Left ventricle myocardium inferior (tissue), 1 donor: Measurements from ENCODE around the gene TNMD. TPM values are rescaled to one million over a fixed set of nuclear protein-coding genes. Genes with fewer than 3 reads are reported as not detected.

Source experiments
- DNase-seq: peaks from one replicate; pipeline ENCODE4 v3.0.0-alpha.2; 2020
- H3K27ac ChIP-seq: fragments of 200-600 bp; replicated peaks from 2 replicates; pipeline ENCODE4 v1.8.0; 2021
- H3K27me3 ChIP-seq: fragments of 200-600 bp; 2 replicates; pipeline ENCODE4 v1.8.0; 2021; ENCODE audit warnings: low read depth
- H3K36me3 ChIP-seq: fragments of 200-600 bp; 2 replicates; pipeline ENCODE4 v1.8.0; 2021
- H3K4me1 ChIP-seq: fragments of 200-600 bp; 2 replicates; pipeline ENCODE4 v1.8.0; 2021
- H3K4me3 ChIP-seq: fragments of 200-600 bp; 2 replicates; pipeline ENCODE4 v1.8.0; 2021; ENCODE audit warnings: mild to moderate bottlenecking, moderate library complexity
- H3K9me3 ChIP-seq: fragments of 200-600 bp; replicated peaks from 2 replicates; pipeline ENCODE4 v1.8.0; 2021
- intact Hi-C: fragments of 100-400 bp; cut with micrococcal nuclease; formaldehyde crosslinking; loops from one replicate; pipeline ENCODE4 v1.11.0; 2022
- total RNA-seq: library from RNA; stranded (reverse); fragmentation: NEBNext Ultra II Directional; extraction: Animal tissue kit (Norgen Biotek cat#: 25700); gene quantifications from one replicate; pipeline ENCODE4 v1.2.1, GENCODE V29; 2021
- TF ChIP-seq, protein P1 (sequence below): fragments of 200-600 bp; IDR thresholded peaks from 2 replicates; pipeline ENCODE4 v1.8.0; 2021; ENCODE audit warnings: antibody characterized with exemption, mild to moderate bottlenecking, borderline replicate concordance
- donor health status: DM: no; HTN: yes; CAD: no; lungs with severe emphysema.

TNMD gene
- total RNA-seq, 1 donor from 2014 or later, result 0.22 TPM

DNA sequence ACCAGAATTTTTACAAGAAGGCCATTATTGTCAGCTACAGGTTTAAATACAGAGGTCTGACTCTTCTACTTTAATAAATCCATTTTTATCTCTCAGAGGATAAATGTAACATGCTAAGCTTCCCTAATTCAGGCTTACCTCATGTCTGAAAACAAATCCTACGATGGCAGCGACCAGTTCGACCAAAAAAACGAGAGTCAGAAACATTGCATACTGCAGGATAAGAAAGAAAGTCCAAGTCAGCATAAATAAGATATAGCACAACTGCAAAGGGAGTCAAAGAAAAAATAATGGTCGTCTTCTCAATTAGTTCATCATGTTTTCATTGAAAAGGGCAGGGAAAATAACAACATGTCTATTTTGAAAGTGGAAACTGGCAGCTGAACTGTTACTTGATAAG lies 50.3 kb downstream of the TNMD start:
- TF ChIP-seq, protein P1, sequence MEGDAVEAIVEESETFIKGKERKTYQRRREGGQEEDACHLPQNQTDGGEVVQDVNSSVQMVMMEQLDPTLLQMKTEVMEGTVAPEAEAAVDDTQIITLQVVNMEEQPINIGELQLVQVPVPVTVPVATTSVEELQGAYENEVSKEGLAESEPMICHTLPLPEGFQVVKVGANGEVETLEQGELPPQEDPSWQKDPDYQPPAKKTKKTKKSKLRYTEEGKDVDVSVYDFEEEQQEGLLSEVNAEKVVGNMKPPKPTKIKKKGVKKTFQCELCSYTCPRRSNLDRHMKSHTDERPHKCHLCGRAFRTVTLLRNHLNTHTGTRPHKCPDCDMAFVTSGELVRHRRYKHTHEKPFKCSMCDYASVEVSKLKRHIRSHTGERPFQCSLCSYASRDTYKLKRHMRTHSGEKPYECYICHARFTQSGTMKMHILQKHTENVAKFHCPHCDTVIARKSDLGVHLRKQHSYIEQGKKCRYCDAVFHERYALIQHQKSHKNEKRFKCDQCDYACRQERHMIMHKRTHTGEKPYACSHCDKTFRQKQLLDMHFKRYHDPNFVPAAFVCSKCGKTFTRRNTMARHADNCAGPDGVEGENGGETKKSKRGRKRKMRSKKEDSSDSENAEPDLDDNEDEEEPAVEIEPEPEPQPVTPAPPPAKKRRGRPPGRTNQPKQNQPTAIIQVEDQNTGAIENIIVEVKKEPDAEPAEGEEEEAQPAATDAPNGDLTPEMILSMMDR, result no peak
- H3K4me1 ChIP-seq, result no peaks in the 10 kb centered on the region
- intact Hi-C loops, result no loop called here
- no peak overlapping the region for H3K27ac ChIP-seq
- H3K27me3 ChIP-seq, result no peaks in the 10 kb centered on the region
- DNase-seq, result no peak
- no peaks in the 10 kb centered on the region for H3K36me3 ChIP-seq
- H3K4me3 ChIP-seq, result no peak overlapping the region
- H3K9me3 ChIP-seq, result no peaks in the 10 kb centered on the region

DNA sequence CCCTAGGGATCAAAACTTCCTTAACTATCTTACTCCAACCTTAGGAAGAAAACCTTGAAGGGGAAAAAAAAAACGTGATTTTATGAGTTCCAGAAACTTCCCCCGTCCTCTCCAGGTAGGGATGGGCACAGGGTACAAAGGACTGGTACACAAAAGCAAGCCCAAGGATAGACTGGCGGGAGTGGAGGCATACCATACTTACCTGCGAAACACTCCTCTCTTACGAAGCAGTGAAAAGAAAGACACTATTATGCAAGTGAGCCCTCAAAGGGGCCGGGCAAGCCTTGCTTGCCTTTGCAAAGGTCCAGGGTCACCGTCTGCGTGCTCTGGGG lies 51.2 kb downstream of the TNMD start:
- no peaks in the 10 kb centered on the region for H3K27me3 ChIP-seq
- H3K4me3 ChIP-seq, result peak overlapping the region; percentile 73
- intact Hi-C loops, result no loop called here
- H3K9me3 ChIP-seq, result no peaks in the 10 kb centered on the region
- H3K4me1 ChIP-seq, result no peaks in the 10 kb centered on the region
- H3K27ac ChIP-seq, result peak overlapping the region; percentile 65
- H3K36me3 ChIP-seq, result no peaks in the 10 kb centered on the region
- TF ChIP-seq, protein P1, result no peak
- no peak for DNase-seq

DNA sequence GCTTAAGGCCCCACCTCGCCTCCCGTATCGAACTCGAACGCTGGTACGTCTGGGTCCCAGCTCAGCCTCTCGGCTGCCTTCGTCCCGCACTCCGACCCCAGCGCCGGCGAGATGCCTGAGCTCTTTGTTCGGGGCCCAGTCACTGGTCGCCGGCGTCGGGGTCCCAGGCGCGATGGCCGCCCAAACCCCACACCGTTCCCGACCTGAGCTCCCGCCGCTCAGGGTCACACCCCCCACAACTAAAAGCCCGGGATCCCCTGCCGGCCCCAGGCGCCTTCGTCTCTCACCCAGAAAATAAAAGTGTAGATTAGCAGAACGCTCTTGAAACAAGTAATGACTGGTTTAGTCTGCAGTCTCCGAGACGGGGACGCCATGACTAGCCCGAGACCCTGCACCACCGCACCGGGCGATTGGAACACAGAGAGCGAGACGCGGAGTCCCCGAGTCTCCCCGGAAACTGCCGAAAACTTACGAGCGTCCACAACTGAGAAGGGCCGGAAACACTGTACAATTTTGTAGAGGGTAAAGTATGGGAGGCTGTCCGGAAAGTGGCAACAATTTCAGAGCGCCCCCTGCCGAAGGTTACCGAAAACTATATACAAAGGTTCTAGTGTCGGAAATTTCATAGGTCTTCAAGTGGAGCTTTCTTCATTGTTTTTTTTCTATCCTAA lies 51.7 kb downstream of the TNMD start, which contains the start of gene TSPAN6:
TSS of gene TSPAN6 (minus strand) at position 486 of the 671 bp plus-strand sequence. CDS start at position 374, 112 bp downstream.
- peak within 1 kb of the TSS; percentile 73 for H3K4me3 ChIP-seq
- no peaks in the 10 kb centered on the region for H3K9me3 ChIP-seq
- TF ChIP-seq, protein P1, result peak; percentile 63
- no peaks in the 10 kb centered on the region for H3K36me3 ChIP-seq
- peak within 1 kb of the TSS; percentile 65 for H3K27ac ChIP-seq
- no peaks in the 10 kb centered on the region for H3K27me3 ChIP-seq
- no peaks in the 10 kb centered on the region for H3K4me1 ChIP-seq
- DNase-seq, result peak; percentile 80
- intact Hi-C loops, result no loop called here

GRCh38 chrX:100642290-100642689 lies 57.6 kb downstream of the TNMD start:
- no peaks in the 10 kb centered on the region for H3K9me3 ChIP-seq
- no peaks in the 10 kb centered on the region for H3K36me3 ChIP-seq
- H3K4me3 ChIP-seq, result no peak overlapping the region
- intact Hi-C loops, result no loop called here
- TF ChIP-seq, protein P1, result no peak
- H3K27ac ChIP-seq, result no peak overlapping the region
- no peak for DNase-seq
- no peaks in the 10 kb centered on the region for H3K27me3 ChIP-seq
- H3K4me1 ChIP-seq, result peaks cover 3% of the 10 kb centered on the region

GRCh38 chrX:100643212-100643611 lies 58.5 kb downstream of the TNMD start:
- TF ChIP-seq, protein P1, result no peak
- H3K36me3 ChIP-seq, result no peaks in the 10 kb centered on the region
- no peaks in the 10 kb centered on the region for H3K9me3 ChIP-seq
- H3K4me1 ChIP-seq, result peaks cover 5% of the 10 kb centered on the region
- peak overlapping the region; percentile 87 for H3K27ac ChIP-seq
- no peak overlapping the region for H3K4me3 ChIP-seq
- no peak for DNase-seq
- H3K27me3 ChIP-seq, result no peaks in the 10 kb centered on the region
- intact Hi-C loops, result no loop called here
